Urinary bladder (tissue), 4 donors: ENCODE measurements around the gene OBSCN. TPM values are rescaled to one million over a fixed set of nuclear protein-coding genes. Genes with fewer than 3 reads are reported as not detected.

Source experiments
- DNase-seq: peaks from one replicate; pipeline ENCODE4 v3.0.0-alpha.2; 2015; ENCODE audit errors: extremely low spot score
- H3K27ac ChIP-seq: one replicate; pipeline ENCODE4 v1.5.1; 2013; ENCODE audit warnings: low read depth, mild to moderate bottlenecking, moderate library complexity
- H3K36me3 ChIP-seq: one replicate; pipeline ENCODE4 v1.6.1; 2013; ENCODE audit warnings: mild to moderate bottlenecking, moderate library complexity; ENCODE audit not compliant: insufficient read depth
- H3K4me1 ChIP-seq: one replicate; pipeline ENCODE4 v1.6.1; 2013; ENCODE audit warnings: mild to moderate bottlenecking, moderate library complexity; ENCODE audit not compliant: insufficient read depth
- H3K4me3 ChIP-seq: one replicate; pipeline ENCODE4 v1.5.1; 2013; ENCODE audit warnings: low read depth, low read length
- WGBS: extraction: QIAGEN DNeasy Blood & Tissue Kit; methylation state at CpG from one replicate; pipeline ENCODE4 v1.1.7; 2013; 5-methylcytosine and 5-hydroxymethylcytosine counted together
- polyA plus RNA-seq: library from polyadenylated mRNA; stranded (reverse); fragments of 200-250 nt; gene quantifications from one replicate; pipeline ENCODE4 v1.2.3, GENCODE V29; 2013
- total RNA-seq: library from RNA; depleted of rRNA; stranded (reverse); fragments of >200 nt; gene quantifications from one replicate; pipeline ENCODE4 v1.2.3, GENCODE V29; 2014
- donor health status: healthy with polysubstance abuse.
- donor health status: healthy.

The OBSCN gene
- total and polyA plus RNA-seq, 2 donors: 8.4 to 29.1 TPM

- 92% methylated on average over 16 of the region's 16 CpGs for WGBS
- H3K4me1 ChIP-seq: no peaks in the 10 kb centered on the region
- no peak overlapping the region for H3K27ac ChIP-seq
- H3K4me3 ChIP-seq: no peak overlapping the region
- no peaks in the 10 kb centered on the region for H3K36me3 ChIP-seq
- DNase-seq: no peak
These were observed 3.1 kb downstream of the OBSCN start for GRCh38 chr1:228210712-228211530.

- no peak overlapping the region for H3K4me3 ChIP-seq
- no peak overlapping the region for H3K27ac ChIP-seq
- WGBS: 69% methylated on average over 96 of the region's 96 CpGs
- no peaks in the 10 kb centered on the region for H3K4me1 ChIP-seq
- H3K36me3 ChIP-seq: no peaks in the 10 kb centered on the region
- no peak for DNase-seq
These were observed 3.9 kb downstream of the OBSCN start for GRCh38 chr1:228211531-228212414.

- no peak overlapping the region for H3K27ac ChIP-seq
- H3K36me3 ChIP-seq: no peaks in the 10 kb centered on the region
- peak overlapping the region; percentile 57 for H3K4me3 ChIP-seq
- H3K4me1 ChIP-seq: no peaks in the 10 kb centered on the region
- DNase-seq: no peak
- WGBS: 18% methylated on average over 66 of the region's 66 CpGs
These were observed 4.6 kb downstream of the OBSCN start for GRCh38 chr1:228212415-228212965.

GRCh38 chr1:228212966-228213844 lies 5.4 kb downstream of the OBSCN start:
- Histone ChIP-seq H3K27ac (no peak overlapping the region), H3K4me3 (peak overlapping the region; percentile 57), H3K4me1 (no peaks in the 10 kb centered on the region), H3K36me3 (peaks cover 1% of the 10 kb centered on the region)
- peak; percentile 48 for DNase-seq
- WGBS: 1% methylated on average over 67 of the region's 67 CpGs

DNA sequence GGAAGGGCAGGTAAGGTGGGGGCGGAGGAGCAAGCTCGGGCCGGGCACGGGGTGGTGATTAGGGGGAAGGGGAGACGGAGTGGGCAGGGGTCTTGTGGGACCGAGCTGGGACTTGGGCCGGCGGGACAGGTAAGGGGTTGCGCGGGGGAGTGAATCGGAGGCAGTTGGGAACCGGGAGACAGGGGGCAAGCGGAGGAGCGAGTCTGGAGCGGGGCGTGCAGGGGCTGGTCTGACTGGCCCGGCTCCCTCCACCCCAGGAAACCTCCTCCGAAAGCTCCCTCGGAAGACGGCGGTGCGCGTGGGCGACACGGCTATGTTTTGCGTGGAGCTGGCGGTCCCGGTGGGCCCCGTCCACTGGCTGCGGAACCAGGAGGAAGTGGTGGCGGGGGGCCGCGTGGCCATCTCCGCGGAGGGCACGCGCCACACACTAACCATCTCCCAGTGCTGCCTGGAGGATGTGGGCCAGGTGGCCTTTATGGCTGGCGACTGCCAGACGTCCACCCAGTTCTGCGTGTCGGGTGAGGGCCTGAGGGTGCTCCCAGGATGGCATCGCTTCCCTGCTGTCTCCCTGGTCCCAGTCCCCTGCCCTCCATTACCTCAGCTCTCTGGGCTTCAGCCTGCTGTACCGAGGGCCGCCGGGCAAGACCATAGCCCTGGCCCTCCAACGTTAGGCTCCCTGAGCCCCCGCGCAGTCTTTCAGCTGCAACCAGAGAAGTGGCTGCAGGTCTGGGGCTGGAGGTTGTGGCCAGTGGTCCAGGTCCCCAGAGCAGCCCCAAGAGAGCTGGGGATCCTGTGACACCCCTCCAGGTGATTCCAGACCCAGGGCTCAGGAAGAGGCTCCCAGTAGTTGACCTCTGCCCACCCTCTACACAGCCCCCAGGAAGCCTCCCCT lies 6.3 kb downstream of the OBSCN start:
- WGBS: 34% methylated on average over 48 of the region's 48 CpGs

GRCh38 chr1:228214921-228215662 lies 7.2 kb downstream of the OBSCN start:
- no peaks in the 10 kb centered on the region for H3K4me1 ChIP-seq
- no peak overlapping the region for H3K4me3 ChIP-seq
- no peak overlapping the region for H3K27ac ChIP-seq
- 93% methylated on average over 23 of the region's 23 CpGs for WGBS
- peaks cover 1% of the 10 kb centered on the region for H3K36me3 ChIP-seq
- DNase-seq: no peak

More for the DNA sequence above, 6.3 kb downstream of the OBSCN start:
- Histone ChIP-seq H3K4me3 (peak overlapping the region; percentile 57), H3K4me1 (no peaks in the 10 kb centered on the region), H3K27ac (no peak overlapping the region), H3K36me3 (peaks cover 1% of the 10 kb centered on the region)
- no peak for DNase-seq

DNA sequence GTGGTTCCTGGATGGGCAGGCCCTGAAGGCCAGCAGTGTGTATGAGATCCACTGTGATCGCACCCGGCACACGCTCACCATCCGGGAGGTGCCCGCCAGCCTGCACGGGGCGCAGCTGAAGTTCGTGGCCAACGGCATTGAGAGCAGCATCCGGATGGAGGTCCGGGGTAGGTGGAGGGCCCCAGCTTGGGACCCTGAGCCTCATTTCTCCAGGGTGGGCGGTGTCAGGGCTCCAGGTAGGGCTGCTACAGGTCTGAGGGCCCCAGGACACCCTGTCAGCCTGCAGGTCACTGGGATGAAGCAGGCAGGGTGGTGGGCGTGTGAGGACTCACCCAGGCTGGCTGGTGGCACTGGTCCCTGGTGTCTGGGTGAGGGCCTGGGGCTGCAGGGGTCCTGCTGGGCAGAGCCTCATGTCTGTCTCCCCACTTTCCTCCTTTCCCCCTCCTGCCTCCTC lies 7.8 kb downstream of the OBSCN start:
- no peak overlapping the region for H3K27ac ChIP-seq
- H3K4me3 ChIP-seq: no peak overlapping the region
- 93% methylated on average over 13 of the region's 13 CpGs for WGBS
- H3K36me3 ChIP-seq: peaks cover 1% of the 10 kb centered on the region
- no peak for DNase-seq
- H3K4me1 ChIP-seq: no peaks in the 10 kb centered on the region

DNA sequence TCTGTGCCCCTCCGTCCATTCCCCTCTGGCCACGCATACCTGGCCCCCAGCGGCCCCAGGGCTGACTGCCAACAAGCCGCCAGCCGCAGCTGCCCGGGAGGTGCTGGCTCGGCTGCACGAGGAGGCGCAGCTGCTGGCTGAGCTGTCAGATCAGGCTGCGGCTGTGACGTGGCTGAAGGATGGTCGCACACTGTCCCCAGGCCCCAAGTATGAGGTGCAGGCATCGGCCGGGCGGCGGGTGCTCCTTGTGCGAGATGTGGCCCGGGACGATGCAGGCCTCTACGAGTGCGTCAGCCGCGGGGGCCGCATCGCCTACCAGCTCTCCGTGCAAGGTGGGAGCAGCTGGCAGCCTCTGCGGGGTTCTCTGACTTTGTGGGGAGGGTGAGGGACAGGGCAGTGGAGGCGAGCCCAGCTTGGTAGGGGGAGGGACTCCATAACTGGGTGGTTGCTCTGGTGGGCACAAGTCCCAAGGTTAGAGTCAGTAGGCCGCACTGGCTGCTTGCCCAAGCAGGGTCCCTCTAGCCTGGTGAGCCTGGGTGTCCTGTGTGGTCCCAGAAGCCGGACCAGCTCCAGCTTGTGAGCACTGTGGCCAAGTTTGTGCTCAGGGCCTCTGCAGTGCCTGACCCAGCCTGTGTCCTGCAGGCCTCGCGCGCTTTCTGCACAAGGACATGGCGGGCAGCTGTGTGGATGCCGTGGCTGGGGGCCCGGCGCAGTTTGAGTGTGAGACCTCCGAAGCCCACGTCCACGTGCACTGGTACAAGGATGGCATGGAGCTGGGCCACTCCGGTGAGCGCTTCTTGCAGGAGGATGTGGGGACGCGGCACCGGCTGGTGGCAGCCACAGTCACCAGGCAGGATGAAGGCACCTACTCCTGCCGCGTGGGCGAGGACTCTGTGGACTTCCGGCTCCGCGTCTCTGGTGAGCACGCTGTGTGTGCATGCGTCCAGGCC lies 8.8 kb downstream of the OBSCN start:
- Histone ChIP-seq H3K4me1 (no peaks in the 10 kb centered on the region), H3K27ac (no peak overlapping the region), H3K36me3 (peaks cover 1% of the 10 kb centered on the region), H3K4me3 (no peak overlapping the region)
- no peak for DNase-seq
- 90% methylated on average over 53 of the region's 53 CpGs for WGBS

DNA sequence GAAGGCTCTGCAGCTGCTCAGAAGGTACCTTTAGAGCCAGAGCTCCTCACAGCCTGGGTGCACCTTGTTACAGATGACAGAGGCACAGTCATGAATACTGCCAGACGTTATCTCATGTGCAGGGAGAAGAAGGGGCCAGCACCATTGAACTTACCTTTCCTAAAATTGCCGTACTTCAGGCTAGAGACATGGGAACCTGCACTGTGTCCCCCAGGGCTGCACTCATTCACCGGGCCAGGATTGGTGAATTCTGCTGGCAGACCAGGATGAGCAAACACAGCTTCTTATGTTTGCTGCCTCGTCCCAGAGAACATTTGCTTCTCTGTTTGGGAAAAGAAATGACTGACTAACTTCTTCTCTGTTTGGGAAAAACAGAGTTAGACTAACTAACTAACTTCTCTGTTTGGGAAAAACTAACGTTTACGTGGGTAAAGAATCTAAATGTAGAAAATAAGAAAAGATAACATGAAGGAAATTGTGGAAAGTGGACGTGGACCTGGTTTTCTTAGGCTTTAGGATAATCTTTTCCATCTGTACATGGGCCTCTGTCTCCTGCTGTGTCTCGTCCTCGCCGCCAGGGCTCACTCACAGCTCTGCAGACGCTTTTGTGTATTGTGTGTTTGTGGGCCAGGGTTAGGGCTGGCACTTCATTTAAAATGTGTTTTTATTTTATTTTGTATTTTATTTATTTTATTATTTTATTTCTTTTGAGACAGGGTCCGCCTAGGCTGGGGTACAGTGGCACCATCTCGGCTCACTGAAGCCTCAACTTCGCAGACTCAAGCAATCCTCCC lies 9.9 kb downstream of the OBSCN start:
- 80% methylated on average over 14 of the region's 14 CpGs for WGBS
- Histone ChIP-seq H3K36me3 (peaks cover 1% of the 10 kb centered on the region), H3K4me1 (no peaks in the 10 kb centered on the region), H3K4me3 (no peak overlapping the region), H3K27ac (no peak overlapping the region)
- no peak for DNase-seq

- Histone ChIP-seq H3K36me3 (peaks cover 1% of the 10 kb centered on the region), H3K4me1 (no peaks in the 10 kb centered on the region), H3K4me3 (no peak overlapping the region), H3K27ac (no peak overlapping the region)
- WGBS: 86% methylated on average over 14 of the region's 14 CpGs
- DNase-seq: no peak
These were observed 10.8 kb downstream of the OBSCN start for GRCh38 chr1:228218513-228219244.
